Left renal pelvis (tissue), 4 donors: ENCODE measurements around the gene BLOC1S4. TPM values are rescaled to one million over a fixed set of nuclear protein-coding genes. Genes with fewer than 3 reads are reported as not detected.
"Not testable (repeated sequence)": the region's sequence is repeated elsewhere in the genome, so short reads cannot be mapped to it uniquely, and the experiment has no call there.

ENCODE experiments used
- DNase-seq, 4 donors: peaks; one replicate each; pipeline ENCODE4 v3.0.0-alpha.2; 2013; ENCODE audit warnings: low read depth in 4 of 4, low spot score in 3 of 4
- polyA plus RNA-seq, 4 donors: library from polyadenylated mRNA; unstranded; fragments of 120-200 nt; gene quantifications; one replicate each; pipeline ENCODE4 v1.2.1, GENCODE V29; 2013; ENCODE audit not compliant: insufficient read length in 4 of 4

The BLOC1S4 gene
- polyA plus RNA-seq, 4 donors, result 10.9 to 14.3 (median 13.1) TPM

- no peak for DNase-seq
These were observed 1.1 kb downstream of the BLOC1S4 start for GRCh38 chr4:6716958-6717655.

GRCh38 chr4:6718932-6719610 lies 3.1 kb downstream of the BLOC1S4 start:
- DNase-seq, result no peak

- DNase-seq, result no peak
These were observed 3.7 kb downstream of the BLOC1S4 start for GRCh38 chr4:6719611-6720179.

- DNase-seq, result peak in 1 of 4 donors; percentile 64
These were observed 4.3 kb downstream of the BLOC1S4 start for GRCh38 chr4:6720202-6720699.

- DNase-seq, result no peak
These were observed 5.1 kb downstream of the BLOC1S4 start for GRCh38 chr4:6721121-6721520.

GRCh38 chr4:6722891-6723290 lies 6.9 kb downstream of the BLOC1S4 start:
- no peak for DNase-seq

GRCh38 chr4:6723851-6724250 lies 7.9 kb downstream of the BLOC1S4 start:
- no peak for DNase-seq

GRCh38 chr4:6724421-6725111 lies 8.6 kb downstream of the BLOC1S4 start:
- no peak for DNase-seq

GRCh38 chr4:6725427-6725961 lies 9.5 kb downstream of the BLOC1S4 start:
- not testable (repeated sequence) for DNase-seq

- no peak for DNase-seq
These were observed 11.3 kb downstream of the BLOC1S4 start for GRCh38 chr4:6727081-6727942.

GRCh38 chr4:6727943-6728250 lies 11.9 kb downstream of the BLOC1S4 start:
- no peak for DNase-seq

GRCh38 chr4:6728320-6729029 lies 12.5 kb downstream of the BLOC1S4 start:
- DNase-seq, result no peak

GRCh38 chr4:6730603-6731317 lies 14.8 kb downstream of the BLOC1S4 start:
- DNase-seq, result no peak

- no peak for DNase-seq
These were observed 15.3 kb downstream of the BLOC1S4 start for GRCh38 chr4:6731318-6731675.

GRCh38 chr4:6731780-6732179 lies 15.8 kb downstream of the BLOC1S4 start:
- DNase-seq, result no peak

GRCh38 chr4:6732441-6733357 lies 16.7 kb downstream of the BLOC1S4 start:
- DNase-seq, result no peak

GRCh38 chr4:6733358-6734164 lies 17.6 kb downstream of the BLOC1S4 start:
- DNase-seq, result no peak
